ENCODE measurements around the gene NOP14. TPM values are rescaled to one million over a fixed set of nuclear protein-coding genes. Genes with fewer than 3 reads are reported as not detected.

NOP14 gene
- polyA plus RNA-seq, 2 of the 4 experiments (the other 2 are of a cell fraction): 18.9 to 30.2 TPM

DNA sequence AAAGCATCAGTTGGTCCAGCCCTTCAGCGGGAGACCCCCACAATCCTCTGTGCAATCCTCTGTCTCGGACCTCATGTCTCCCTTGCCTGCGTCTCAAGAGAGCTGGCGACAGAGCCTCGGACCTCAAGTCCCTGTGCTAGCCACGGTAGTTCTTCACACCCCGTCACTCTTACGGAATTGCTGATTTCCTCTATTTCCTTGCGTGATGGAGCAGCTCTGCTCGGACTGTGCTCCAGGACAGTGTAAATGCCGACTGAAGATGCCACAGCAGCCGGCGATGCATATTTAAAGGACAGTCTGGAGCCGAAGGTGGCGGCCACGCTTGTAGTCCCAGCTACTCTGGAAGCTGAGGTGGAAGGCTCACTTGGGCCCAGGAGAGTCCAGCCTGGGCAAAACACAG lies 2.1 kb upstream of the NOP14 start:
- no peak for ATAC-seq
- Histone ChIP-seq H3K9me3 (no peaks in the 10 kb centered on the region), H3K4me2 (no peak overlapping the region), H3K4me1 (peaks cover 8% of the 10 kb centered on the region; the same call in 1 of the 3 replicates), H3K4me3 (no peak overlapping the region), H3K27ac (no peak overlapping the region)
- DNase-seq (ENCODE audit: low read depth in 1 of 2, low spot score in 1 of 2): no peak
- ChIA-PET POLR2A (no interaction called here), CTCF (interaction anchor here (1.1 to 2.9 kb wide), 3 partner anchors 11 to 13 kb away, joined by 5 to 9 read pairs (median 5); no protein-coding TSS in a partner anchor)
- 94% methylated on average over 16 of the region's 16 CpGs for WGBS (ENCODE audit: missing lambda C conversion rate)
- FAIRE-seq: no peak
- TF ChIP-seq, protein P1, sequence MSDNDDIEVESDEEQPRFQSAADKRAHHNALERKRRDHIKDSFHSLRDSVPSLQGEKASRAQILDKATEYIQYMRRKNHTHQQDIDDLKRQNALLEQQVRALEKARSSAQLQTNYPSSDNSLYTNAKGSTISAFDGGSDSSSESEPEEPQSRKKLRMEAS (IDR thresholded peaks at IDR 0.05): no peak
- TF ChIP-seq CBX8 (IDR thresholded peaks at IDR 0.05) (no peak), TP53 (CRISPR knock-in tag; IDR thresholded peaks at IDR 0.05) (no peak), NFE2L2 (conservative IDR thresholded peaks at IDR 0.05; ENCODE audit: low read length) (no peak), MAZ (IDR thresholded peaks at IDR 0.05; ENCODE audit: borderline replicate concordance, low read depth, low read length) (no peak), PHF8 (IDR thresholded peaks at IDR 0.05; ENCODE audit: borderline replicate concordance, low read depth) (no peak), SMC3 (IDR thresholded peaks at IDR 0.05) (no peak), KDM1A (IDR thresholded peaks at IDR 0.05; ENCODE audit: low read depth) (no peak), RNF2 (IDR thresholded peaks at IDR 0.05; ENCODE audit: borderline replicate concordance, low read depth) (no peak), MYC (IDR thresholded peaks at IDR 0.05; ENCODE audit: borderline replicate concordance, low read length) (no peak), EP300 (IDR thresholded peaks at IDR 0.05) (no peak), RARB (CRISPR knock-in tag; IDR thresholded peaks at IDR 0.05) (no peak), ZSCAN20 (CRISPR knock-in tag; IDR thresholded peaks at IDR 0.05) (no peak), NR3C1 (IDR thresholded peaks at IDR 0.05) (no peak), CEBPB (IDR thresholded peaks at IDR 0.05) (no peak), EHMT2 (IDR thresholded peaks at IDR 0.05; ENCODE audit: low read depth) (no peak), ZC3H11A (IDR thresholded peaks at IDR 0.05) (no peak), RCOR1 (IDR thresholded peaks at IDR 0.05; ENCODE audit: low read depth, low read length) (no peak), RAD21 (conservative IDR thresholded peaks at IDR 0.05 in 1 of 2, IDR thresholded peaks at IDR 0.05 in 1 of 2) (no peak)
- TF ChIP-seq, protein P2, sequence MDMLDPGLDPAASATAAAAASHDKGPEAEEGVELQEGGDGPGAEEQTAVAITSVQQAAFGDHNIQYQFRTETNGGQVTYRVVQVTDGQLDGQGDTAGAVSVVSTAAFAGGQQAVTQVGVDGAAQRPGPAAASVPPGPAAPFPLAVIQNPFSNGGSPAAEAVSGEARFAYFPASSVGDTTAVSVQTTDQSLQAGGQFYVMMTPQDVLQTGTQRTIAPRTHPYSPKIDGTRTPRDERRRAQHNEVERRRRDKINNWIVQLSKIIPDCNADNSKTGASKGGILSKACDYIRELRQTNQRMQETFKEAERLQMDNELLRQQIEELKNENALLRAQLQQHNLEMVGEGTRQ (IDR thresholded peaks at IDR 0.05): no peak

DNA sequence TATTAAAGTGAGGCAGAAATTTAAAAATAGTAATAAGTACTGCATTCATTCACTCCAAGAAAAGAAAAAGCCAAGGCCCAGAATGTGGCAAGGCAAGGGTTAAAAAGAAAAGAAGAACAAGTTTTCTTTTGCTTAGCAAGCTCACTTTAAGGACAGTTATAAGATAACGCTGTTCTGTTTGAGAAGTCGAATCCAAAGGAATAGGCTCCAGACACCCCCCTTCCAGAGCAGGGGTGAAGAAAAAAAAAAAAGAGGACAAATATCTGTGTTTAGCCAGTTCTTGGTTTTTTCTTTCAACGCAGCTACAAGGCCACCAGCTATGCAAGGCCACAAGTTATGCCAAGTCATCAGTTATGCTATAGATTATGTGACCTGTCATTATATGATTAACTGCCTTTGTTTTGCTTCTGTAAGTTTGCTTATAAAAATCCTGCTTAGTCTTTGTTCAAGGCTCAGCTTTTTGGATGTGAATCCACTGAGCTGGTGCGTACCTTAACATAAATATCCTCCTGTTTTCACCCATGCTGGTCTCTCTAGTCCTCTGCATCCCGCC lies 1.6 kb upstream of the NOP14 start:
- ChIA-PET POLR2A (no interaction called here), CTCF (interaction anchor here (1.1 to 2.9 kb wide), 4 partner anchors 11 to 72 kb away, joined by 3 to 9 read pairs (median 4); no protein-coding TSS in a partner anchor)
- ATAC-seq (no peak), FAIRE-seq (no peak), DNase-seq (ENCODE audit: low read depth in 1 of 2, low spot score in 1 of 2) (no peak)
- Histone ChIP-seq H3K4me3 (no peak overlapping the region), H3K27ac (no peak overlapping the region), H3K4me1 (peaks cover 8% of the 10 kb centered on the region; the same call in 1 of the 3 replicates), H3K9me3 (no peaks in the 10 kb centered on the region), H3K4me2 (peak overlapping the region; percentile 88; the same call in 2 of the 3 replicates)
- 88% methylated on average over 5 of the region's 5 CpGs for WGBS (ENCODE audit: missing lambda C conversion rate)
- TF ChIP-seq ZSCAN20 (CRISPR knock-in tag; IDR thresholded peaks at IDR 0.05) (no peak), MAFK (IDR thresholded peaks at IDR 0.05; ENCODE audit: partially characterized antibody) (peak; percentile 76), POLR2AphosphoS2 (conservative IDR thresholded peaks at IDR 0.05; ENCODE audit: low read length) (no peak), HDAC2 (IDR thresholded peaks at IDR 0.05) (no peak)

DNA sequence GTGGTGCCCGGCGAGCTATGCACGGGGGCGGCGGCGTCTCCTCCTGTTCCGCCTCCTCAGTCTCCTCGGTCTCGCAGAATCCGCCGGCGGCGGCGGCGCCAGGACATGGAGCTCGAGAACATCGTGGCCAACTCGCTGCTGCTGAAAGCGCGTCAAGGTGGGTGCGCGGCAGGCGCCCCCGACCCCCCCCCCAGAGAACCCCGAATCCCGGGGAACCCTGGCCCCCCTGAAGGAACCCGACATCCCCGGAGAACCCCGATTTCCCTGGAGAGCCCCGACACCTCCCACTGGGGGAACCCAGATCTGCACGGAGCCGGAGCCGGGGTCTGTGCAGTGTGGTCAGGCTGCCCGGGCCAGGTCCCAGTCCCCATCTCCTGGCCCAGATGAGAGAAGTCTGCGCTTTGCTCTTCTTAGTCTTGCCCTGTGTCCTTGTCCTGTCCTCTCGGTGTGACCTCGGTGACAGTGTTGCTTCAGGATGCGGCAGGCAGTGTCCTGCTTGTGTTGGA lies 813 bp upstream of the NOP14 start:
- peak overlapping the region; percentile 88 for H3K4me2 ChIP-seq
- no peak for FAIRE-seq
- POLR2A ChIA-PET: interaction anchor here (0.6 to 1.3 kb wide), 3 partner anchors 10 to 29 kb away, joined by 4 to 10 read pairs (median 7); no protein-coding TSS in a partner anchor
- CTCF ChIA-PET: interaction anchor here (1.1 to 2.9 kb wide), 4 partner anchors 10 to 73 kb away, joined by 3 to 9 read pairs (median 4); no protein-coding TSS in a partner anchor
- 53% methylated on average over 3 of the region's 38 CpGs for WGBS (ENCODE audit: missing lambda C conversion rate)
- peak overlapping the region; percentile 72 to 99 for H3K27ac ChIP-seq
- H3K4me1 ChIP-seq: peaks cover 8% of the 10 kb centered on the region; the same call in 1 of the 3 replicates
- peak in 1 of 2 experiments; percentile 48; a peak in 3 of 6 replicates for ATAC-seq
- peak overlapping the region; percentile 98 for H3K4me3 ChIP-seq
- DNase-seq (ENCODE audit: low read depth in 1 of 2, low spot score in 1 of 2): peak in 1 of 2 experiments; percentile 28
- no peaks in the 10 kb centered on the region for H3K9me3 ChIP-seq
- TF ChIP-seq HEYL (CRISPR knock-in tag; IDR thresholded peaks at IDR 0.05): no peak
- TF ChIP-seq TP53 (CRISPR knock-in tag; IDR thresholded peaks at IDR 0.05): no peak
- TF ChIP-seq HOXB13 (CRISPR knock-in tag; IDR thresholded peaks at IDR 0.05; ENCODE audit: low read depth): no peak
- TF ChIP-seq NFE2L2 (conservative IDR thresholded peaks at IDR 0.05; ENCODE audit: low read length): no peak
- no peak for TF ChIP-seq PHF8 (IDR thresholded peaks at IDR 0.05; ENCODE audit: borderline replicate concordance, low read depth)
- no peak for TF ChIP-seq MYC (IDR thresholded peaks at IDR 0.05; ENCODE audit: borderline replicate concordance, low read length)
- no peak for TF ChIP-seq FOSL2 (IDR thresholded peaks at IDR 0.05)
- TF ChIP-seq FOSL2 (CRISPR knock-in tag; IDR thresholded peaks at IDR 0.05): no peak
- no peak for TF ChIP-seq ZNF302 (CRISPR knock-in tag; IDR thresholded peaks at IDR 0.05)
- TF ChIP-seq RAD21 (conservative IDR thresholded peaks at IDR 0.05 in 1 of 2, IDR thresholded peaks at IDR 0.05 in 1 of 2): no peak
- TF ChIP-seq RNF2 (IDR thresholded peaks at IDR 0.05; ENCODE audit: borderline replicate concordance, low read depth): no peak
- TF ChIP-seq, protein P3, sequence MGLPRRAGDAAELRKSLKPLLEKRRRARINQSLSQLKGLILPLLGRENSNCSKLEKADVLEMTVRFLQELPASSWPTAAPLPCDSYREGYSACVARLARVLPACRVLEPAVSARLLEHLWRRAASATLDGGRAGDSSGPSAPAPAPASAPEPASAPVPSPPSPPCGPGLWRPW (IDR thresholded peaks at IDR 0.05): no peak
- no peak for TF ChIP-seq MAFK (IDR thresholded peaks at IDR 0.05; ENCODE audit: partially characterized antibody)
- no peak for TF ChIP-seq HOXA7 (CRISPR knock-in tag; IDR thresholded peaks at IDR 0.05)

Data from A549 (cell line).